Hepatocyte (in vitro differentiated cells): ENCODE results near the gene CDK16. TPM values are rescaled to one million over a fixed set of nuclear protein-coding genes. Genes with fewer than 3 reads are reported as not detected.

ENCODE experiments used
- DNase-seq: peaks from one replicate; pipeline ENCODE4 v3.0.0-alpha.2; 2016; ENCODE audit warnings: low spot score
- H2AFZ ChIP-seq: fragments of 200-600 bp; sonication (generic); 2 replicates; pipeline ENCODE4 v1.6.0; 2016; ENCODE audit warnings: antibody characterized with exemption, mild to moderate bottlenecking
- H3K27ac ChIP-seq: fragments of 200-600 bp; sonication (generic); 2 replicates; pipeline ENCODE4 v1.5.1; 2016; ENCODE audit warnings: mild to moderate bottlenecking
- H3K27me3 ChIP-seq: fragments of 200-600 bp; sonication (generic); 2 replicates; pipeline ENCODE4 v1.6.1; 2016
- H3K36me3 ChIP-seq: fragments of 200-600 bp; sonication (generic); replicated peaks from 2 replicates; pipeline ENCODE4 v1.5.1; 2016; ENCODE audit warnings: low read depth; ENCODE audit not compliant: insufficient read depth
- H3K4me1 ChIP-seq: fragments of 200-600 bp; sonication (generic); 2 replicates; pipeline ENCODE4 v1.5.1; 2016; ENCODE audit warnings: mild to moderate bottlenecking, moderate library complexity; ENCODE audit not compliant: insufficient read depth
- H3K4me2 ChIP-seq: fragments of 200-600 bp; sonication (generic); 2 replicates; pipeline ENCODE4 v1.6.0; 2016
- H3K4me3 ChIP-seq: fragments of 200-600 bp; sonication (generic); 2 replicates; pipeline ENCODE4 v1.5.1; 2016; ENCODE audit warnings: mild to moderate bottlenecking
- H3K79me2 ChIP-seq: fragments of 200-600 bp; sonication (generic); 2 replicates; pipeline ENCODE4 v1.6.0; 2017; ENCODE audit warnings: mild to moderate bottlenecking
- H3K9me2 ChIP-seq: fragments of 200-600 bp; sonication (generic); replicated peaks from 2 replicates; pipeline ENCODE4 v1.6.0; 2017; ENCODE audit warnings: mild to moderate bottlenecking; ENCODE audit not compliant: insufficient read depth
- H3K9me3 ChIP-seq: fragments of 200-600 bp; sonication (generic); 2 replicates; pipeline ENCODE4 v1.5.1; 2016; ENCODE audit warnings: low read depth, mild to moderate bottlenecking
- H4K20me1 ChIP-seq: fragments of 200-600 bp; sonication (generic); 2 replicates; pipeline ENCODE4 v1.6.0; 2016; ENCODE audit warnings: mild to moderate bottlenecking; ENCODE audit not compliant: insufficient read depth, poor library complexity, severe bottlenecking
- EZH2 ChIP-seq: fragments of 200-600 bp; sonication (generic); IDR thresholded peaks from 2 replicates; pipeline ENCODE4 v1.6.1; 2016; ENCODE audit warnings: antibody characterized with exemption, mild to moderate bottlenecking, borderline replicate concordance
- EZH2phosphoT487 ChIP-seq: fragments of 200-600 bp; sonication (generic); IDR thresholded peaks from one replicate; pipeline ENCODE4 v1.6.1; 2018; ENCODE audit warnings: antibody characterized with exemption, mild to moderate bottlenecking, low read depth, moderate library complexity; ENCODE audit not compliant: unreplicated experiment, severe bottlenecking
- WGBS: methylation state at CpG from one replicate; pipeline ENCODE4 v1.1.6; 2016; ENCODE audit warnings: low lambda C conversion rate; ENCODE audit errors: missing lambda C conversion rate; 5-methylcytosine and 5-hydroxymethylcytosine counted together
- polyA plus RNA-seq: library from polyadenylated mRNA; unstranded; fragments of >200 nt; fragmentation: Nextera tagmentation; extraction: Ambion mirVana; gene quantifications from 2 replicates; pipeline ENCODE4 v1.2.1, GENCODE V29; 2016
- total RNA-seq: library from RNA; depleted of rRNA; stranded (reverse); fragments of >200 nt; gene quantifications from 2 replicates; pipeline ENCODE4 v1.2.3, GENCODE V29; 2014
- TF ChIP-seq, protein P1 (sequence below): fragments of 200-600 bp; sonication (generic); IDR thresholded peaks from 2 replicates; pipeline ENCODE4 v1.5.1; 2016; ENCODE audit warnings: antibody characterized with exemption, mild to moderate bottlenecking; ENCODE audit not compliant: poor library complexity

Gene CDK16
- total and polyA plus RNA-seq, 2 experiments from 2014 or later = 130 to 190 TPM

- WGBS = 85% methylated on average over 19 of the region's 19 CpGs
- Histone ChIP-seq H3K79me2 (peaks cover 17% of the 10 kb centered on the region), H3K4me1 (peaks cover 11% of the 10 kb centered on the region), H3K9me3 (no peaks in the 10 kb centered on the region), H3K27me3 (no peaks in the 10 kb centered on the region), H3K4me3 (no peak overlapping the region), H2AFZ (no peak overlapping the region), H3K27ac (no peak overlapping the region), H3K9me2 (no peaks in the 10 kb centered on the region), H3K4me2 (no peak overlapping the region), H4K20me1 (peaks cover 2% of the 10 kb centered on the region), H3K36me3 (no peaks in the 10 kb centered on the region)
- DNase-seq = no peak
- TF ChIP-seq, protein P1, sequence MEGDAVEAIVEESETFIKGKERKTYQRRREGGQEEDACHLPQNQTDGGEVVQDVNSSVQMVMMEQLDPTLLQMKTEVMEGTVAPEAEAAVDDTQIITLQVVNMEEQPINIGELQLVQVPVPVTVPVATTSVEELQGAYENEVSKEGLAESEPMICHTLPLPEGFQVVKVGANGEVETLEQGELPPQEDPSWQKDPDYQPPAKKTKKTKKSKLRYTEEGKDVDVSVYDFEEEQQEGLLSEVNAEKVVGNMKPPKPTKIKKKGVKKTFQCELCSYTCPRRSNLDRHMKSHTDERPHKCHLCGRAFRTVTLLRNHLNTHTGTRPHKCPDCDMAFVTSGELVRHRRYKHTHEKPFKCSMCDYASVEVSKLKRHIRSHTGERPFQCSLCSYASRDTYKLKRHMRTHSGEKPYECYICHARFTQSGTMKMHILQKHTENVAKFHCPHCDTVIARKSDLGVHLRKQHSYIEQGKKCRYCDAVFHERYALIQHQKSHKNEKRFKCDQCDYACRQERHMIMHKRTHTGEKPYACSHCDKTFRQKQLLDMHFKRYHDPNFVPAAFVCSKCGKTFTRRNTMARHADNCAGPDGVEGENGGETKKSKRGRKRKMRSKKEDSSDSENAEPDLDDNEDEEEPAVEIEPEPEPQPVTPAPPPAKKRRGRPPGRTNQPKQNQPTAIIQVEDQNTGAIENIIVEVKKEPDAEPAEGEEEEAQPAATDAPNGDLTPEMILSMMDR = no peak
- no peak for TF ChIP-seq EZH2phosphoT487
- TF ChIP-seq EZH2 = no peak
Measured at GRCh38 chrX:47189906-47190305, 28.6 kb upstream of the CDK16 start.

GRCh38 chrX:47190445-47191269, 27.8 kb upstream of the CDK16 start:
- H2AFZ ChIP-seq = peak overlapping the region; percentile 80
- H3K9me2 ChIP-seq = no peaks in the 10 kb centered on the region
- peaks cover 9% of the 10 kb centered on the region for H4K20me1 ChIP-seq
- peak; percentile 96 for DNase-seq
- H3K4me2 ChIP-seq = peak overlapping the region; percentile 86
- no peaks in the 10 kb centered on the region for H3K27me3 ChIP-seq
- H3K4me1 ChIP-seq = peaks cover 19% of the 10 kb centered on the region
- H3K36me3 ChIP-seq = no peaks in the 10 kb centered on the region
- WGBS = 5% methylated on average over 33 of the region's 40 CpGs
- H3K27ac ChIP-seq = peak overlapping the region; percentile 7
- TF ChIP-seq EZH2phosphoT487 (no peak), EZH2 (no peak)
- TF ChIP-seq, protein P1 = no peak
- peak overlapping the region; percentile 41 for H3K4me3 ChIP-seq
- no peaks in the 10 kb centered on the region for H3K9me3 ChIP-seq
- peaks cover 24% of the 10 kb centered on the region for H3K79me2 ChIP-seq

GRCh38 chrX:47191331-47191730, 27.1 kb upstream of the CDK16 start:
- H3K27me3 ChIP-seq = no peaks in the 10 kb centered on the region
- H3K27ac ChIP-seq = no peak overlapping the region
- H3K4me3 ChIP-seq = peak overlapping the region; percentile 41
- H3K4me2 ChIP-seq = peak overlapping the region; percentile 86
- peaks cover 26% of the 10 kb centered on the region for H3K4me1 ChIP-seq
- H3K36me3 ChIP-seq = no peaks in the 10 kb centered on the region
- peak; percentile 43 for DNase-seq
- peaks cover 31% of the 10 kb centered on the region for H3K79me2 ChIP-seq
- 7% methylated on average over 26 of the region's 26 CpGs for WGBS
- H4K20me1 ChIP-seq = peaks cover 16% of the 10 kb centered on the region
- TF ChIP-seq, protein P1 = no peak
- TF ChIP-seq EZH2 (no peak), EZH2phosphoT487 (no peak)
- H2AFZ ChIP-seq = peak overlapping the region; percentile 80
- H3K9me2 ChIP-seq = no peaks in the 10 kb centered on the region
- H3K9me3 ChIP-seq = no peaks in the 10 kb centered on the region
